DOHH2 (cell line): ENCODE data around the gene POLK.

ENCODE experiments used
- CTCF ChIP-seq: fragments of 200-600 bp; sonication (generic); IDR thresholded peaks from one replicate; pipeline ENCODE4 v1.5.1; 2014; ENCODE audit warnings: antibody characterized with exemption, mild to moderate bottlenecking, low read depth, low read length; ENCODE audit not compliant: poor library complexity, severe bottlenecking
- EZH2phosphoT487 ChIP-seq: fragments of 200-600 bp; sonication (generic); IDR thresholded peaks from 2 replicates; pipeline ENCODE4 v1.6.1; 2017; ENCODE audit warnings: borderline replicate concordance, mild to moderate bottlenecking, antibody characterized with exemption, low read length, moderate library complexity, mixed read lengths

- TF ChIP-seq CTCF (no peak), EZH2phosphoT487 (no peak)
These were observed 119.2 kb downstream of the POLK start for GRCh38 chr5:75630875-75631274.
